ENCODE data around the gene TPST2. TPM values are rescaled to one million over a fixed set of nuclear protein-coding genes. Genes with fewer than 3 reads are reported as not detected.
"Not testable (repeated sequence)": the region's sequence is repeated elsewhere in the genome, so short reads cannot be mapped to it uniquely, and the experiment has no call there.

The TPST2 gene
- total RNA-seq, 1 experiment from 2014 or later, result 61.4 TPM

DNA sequence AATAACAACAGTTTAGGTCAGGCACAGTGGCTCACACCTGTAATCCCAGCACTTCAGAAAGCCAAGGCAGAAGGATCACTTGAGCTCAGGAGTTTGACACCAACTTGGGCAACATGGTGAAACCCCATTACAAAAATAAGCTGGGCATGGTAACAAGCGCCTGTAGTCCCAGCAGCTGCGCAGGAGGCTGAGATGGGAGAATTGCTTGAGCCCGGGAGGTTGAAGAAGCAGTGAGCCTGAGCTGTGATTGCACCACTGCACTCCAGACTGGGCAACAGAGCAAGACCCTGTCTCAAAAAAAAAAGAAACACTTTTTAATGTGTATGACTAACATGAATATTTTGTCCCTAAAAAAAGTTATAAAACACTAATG is 53.2 kb downstream of the TPST2 start:
- Histone ChIP-seq H3K4me1 (ENCODE audit: low read length) (peaks cover 43% of the 10 kb centered on the region), H3K4me3 (ENCODE audit: low read length) (no peak overlapping the region), H3K27ac (ENCODE audit: low read length) (peak overlapping the region; percentile 99), H3K27me3 (ENCODE audit: low read length) (no peaks in the 10 kb centered on the region), H3K79me2 (ENCODE audit: low read length) (peaks cover 14% of the 10 kb centered on the region), H3K9me2 (replicated peaks; ENCODE audit: insufficient read depth, low read length) (no peaks in the 10 kb centered on the region), H2AFZ (ENCODE audit: low read length) (no peak overlapping the region), H3K36me3 (ENCODE audit: insufficient read depth, low read length) (peaks cover 11% of the 10 kb centered on the region), H4K20me1 (ENCODE audit: insufficient read depth, low read depth, low read length) (no peaks in the 10 kb centered on the region), H3K4me2 (ENCODE audit: low read depth, low read length, poor library complexity, severe bottlenecking) (no peak overlapping the region), H3K9me3 (ENCODE audit: low read length) (no peaks in the 10 kb centered on the region), H3K9ac (ENCODE audit: low read length) (0 out of 2 replicates have a peak overlapping the region, but pooled peaks have one; percentile 56)
- DNase-seq, result no peak

DNA sequence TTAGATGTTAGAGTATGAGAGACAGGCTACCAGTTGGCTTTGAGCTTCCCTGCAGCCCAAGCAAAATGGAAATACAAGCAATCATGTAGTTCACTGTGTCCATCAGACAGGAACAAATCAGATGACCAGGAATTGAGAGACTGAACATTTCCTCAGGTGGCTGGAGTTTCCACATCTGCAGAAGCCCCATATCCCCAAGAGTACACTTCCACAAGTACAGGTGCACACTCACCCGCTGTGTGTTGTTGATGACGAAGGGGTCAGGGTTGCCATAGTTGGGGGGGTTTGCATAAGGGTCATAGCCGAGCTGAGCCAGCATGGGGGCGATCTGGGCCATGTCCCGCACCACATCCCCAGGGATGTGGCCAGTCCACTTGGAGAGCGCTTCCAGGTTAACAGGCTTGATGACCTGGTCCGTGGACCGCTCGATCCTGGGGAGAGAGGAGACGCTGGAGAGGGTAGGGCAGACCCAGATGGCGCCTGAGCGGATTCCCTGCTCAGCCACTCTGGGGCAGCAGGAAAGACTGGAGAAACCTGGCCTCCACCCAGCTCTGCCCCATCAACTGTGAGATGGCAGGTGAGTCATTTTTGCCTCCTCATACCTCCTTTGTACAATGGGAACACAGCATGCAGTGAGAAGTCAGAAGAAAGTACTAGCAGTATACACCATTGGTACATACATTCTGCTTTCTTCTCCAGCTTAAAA is 53.7 kb downstream of the TPST2 start:
- H3K79me2 ChIP-seq (ENCODE audit: low read length), result peaks cover 14% of the 10 kb centered on the region
- H3K4me1 ChIP-seq (ENCODE audit: low read length), result peaks cover 43% of the 10 kb centered on the region
- no peak overlapping the region for H2AFZ ChIP-seq (ENCODE audit: low read length)
- peaks cover 12% of the 10 kb centered on the region for H3K36me3 ChIP-seq (ENCODE audit: insufficient read depth, low read length)
- H3K4me2 ChIP-seq (ENCODE audit: low read depth, low read length, poor library complexity, severe bottlenecking), result peak overlapping the region; percentile 82
- no peaks in the 10 kb centered on the region for H4K20me1 ChIP-seq (ENCODE audit: insufficient read depth, low read depth, low read length)
- peak overlapping the region; percentile 99 for H3K27ac ChIP-seq (ENCODE audit: low read length)
- H3K9me2 ChIP-seq (replicated peaks; ENCODE audit: insufficient read depth, low read length), result no peaks in the 10 kb centered on the region
- H3K4me3 ChIP-seq (ENCODE audit: low read length), result peak overlapping the region; percentile 30; the same call in 1 of the 2 replicates
- H3K9me3 ChIP-seq (ENCODE audit: low read length), result no peaks in the 10 kb centered on the region
- no peaks in the 10 kb centered on the region for H3K27me3 ChIP-seq (ENCODE audit: low read length)
- peak overlapping the region; percentile 56 for H3K9ac ChIP-seq (ENCODE audit: low read length)
- DNase-seq, result peak; percentile 72

DNA sequence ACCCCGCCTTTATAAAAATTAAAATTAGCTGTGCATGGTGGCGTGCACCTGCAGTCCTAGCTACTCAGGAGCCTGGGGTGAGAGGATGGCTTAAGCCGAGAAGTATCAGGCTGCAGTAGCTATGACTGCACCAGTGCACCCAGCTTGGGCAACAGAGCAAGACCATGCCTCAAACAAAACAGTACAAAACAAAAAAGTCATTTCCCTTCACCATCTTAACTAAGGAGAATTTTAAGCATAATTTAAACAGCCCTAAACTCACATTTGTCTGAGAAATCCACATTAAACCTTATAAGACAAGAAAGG is 54.4 kb downstream of the TPST2 start:
- Histone ChIP-seq H3K9me3 (ENCODE audit: low read length) (no peaks in the 10 kb centered on the region), H4K20me1 (ENCODE audit: insufficient read depth, low read depth, low read length) (no peaks in the 10 kb centered on the region), H3K27me3 (ENCODE audit: low read length) (no peaks in the 10 kb centered on the region), H3K4me2 (ENCODE audit: low read depth, low read length, poor library complexity, severe bottlenecking) (peak overlapping the region; percentile 82), H3K9me2 (replicated peaks; ENCODE audit: insufficient read depth, low read length) (no peaks in the 10 kb centered on the region), H3K36me3 (ENCODE audit: insufficient read depth, low read length) (peaks cover 14% of the 10 kb centered on the region), H3K9ac (ENCODE audit: low read length) (peak overlapping the region; percentile 56), H2AFZ (ENCODE audit: low read length) (no peak overlapping the region), H3K4me3 (ENCODE audit: low read length) (peak overlapping the region; percentile 30; the same call in 1 of the 2 replicates), H3K79me2 (ENCODE audit: low read length) (peaks cover 14% of the 10 kb centered on the region), H3K4me1 (ENCODE audit: low read length) (peaks cover 43% of the 10 kb centered on the region), H3K27ac (ENCODE audit: low read length) (peak overlapping the region; percentile 99)
- DNase-seq, result peak; percentile 92

DNA sequence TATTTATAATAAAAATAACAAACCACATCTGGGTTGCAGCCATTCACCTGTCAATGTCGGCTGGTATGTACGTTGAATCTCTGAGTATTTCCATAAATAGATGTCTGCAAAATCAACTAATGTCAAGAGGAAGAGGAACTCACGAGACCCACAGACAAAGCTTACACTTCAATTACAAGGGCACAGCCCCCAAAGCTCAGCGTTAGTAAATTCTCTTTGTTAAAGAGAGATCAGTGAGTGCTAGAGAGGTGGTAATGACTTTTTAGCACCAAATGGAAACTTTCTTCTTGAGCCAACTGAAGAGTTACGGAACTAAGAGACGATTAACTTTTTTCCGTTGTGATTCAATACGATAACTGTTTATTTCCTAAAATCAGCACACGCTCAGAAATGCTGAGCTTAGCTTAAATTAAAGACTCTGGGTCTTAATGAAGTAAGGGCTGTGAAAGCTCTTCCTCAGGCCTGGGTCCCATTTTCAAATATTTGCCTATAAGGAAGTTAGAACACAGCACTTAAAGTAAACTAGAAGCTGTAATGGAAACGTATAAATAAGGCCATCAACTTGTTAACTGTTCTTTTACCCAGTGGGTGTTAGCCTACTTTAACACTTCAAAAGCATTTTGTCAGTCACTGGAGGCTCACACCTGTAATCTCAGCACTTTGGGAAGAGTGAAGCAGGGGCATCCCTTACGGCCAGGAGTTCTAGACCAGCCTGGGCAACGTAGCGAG is 54.9 kb downstream of the TPST2 start:
- Histone ChIP-seq H3K4me1 (ENCODE audit: low read length) (peaks cover 43% of the 10 kb centered on the region), H3K27me3 (ENCODE audit: low read length) (no peaks in the 10 kb centered on the region), H3K36me3 (ENCODE audit: insufficient read depth, low read length) (peaks cover 17% of the 10 kb centered on the region), H4K20me1 (ENCODE audit: insufficient read depth, low read depth, low read length) (no peaks in the 10 kb centered on the region), H3K9me2 (replicated peaks; ENCODE audit: insufficient read depth, low read length) (no peaks in the 10 kb centered on the region), H3K9ac (ENCODE audit: low read length) (peak overlapping the region; percentile 67), H3K4me2 (ENCODE audit: low read depth, low read length, poor library complexity, severe bottlenecking) (peak overlapping the region; percentile 82), H3K79me2 (ENCODE audit: low read length) (peaks cover 14% of the 10 kb centered on the region), H2AFZ (ENCODE audit: low read length) (no peak overlapping the region), H3K27ac (ENCODE audit: low read length) (peak overlapping the region; percentile 99), H3K9me3 (ENCODE audit: low read length) (no peaks in the 10 kb centered on the region), H3K4me3 (ENCODE audit: low read length) (peak overlapping the region; percentile 53)
- peak; percentile 86 for DNase-seq

DNA sequence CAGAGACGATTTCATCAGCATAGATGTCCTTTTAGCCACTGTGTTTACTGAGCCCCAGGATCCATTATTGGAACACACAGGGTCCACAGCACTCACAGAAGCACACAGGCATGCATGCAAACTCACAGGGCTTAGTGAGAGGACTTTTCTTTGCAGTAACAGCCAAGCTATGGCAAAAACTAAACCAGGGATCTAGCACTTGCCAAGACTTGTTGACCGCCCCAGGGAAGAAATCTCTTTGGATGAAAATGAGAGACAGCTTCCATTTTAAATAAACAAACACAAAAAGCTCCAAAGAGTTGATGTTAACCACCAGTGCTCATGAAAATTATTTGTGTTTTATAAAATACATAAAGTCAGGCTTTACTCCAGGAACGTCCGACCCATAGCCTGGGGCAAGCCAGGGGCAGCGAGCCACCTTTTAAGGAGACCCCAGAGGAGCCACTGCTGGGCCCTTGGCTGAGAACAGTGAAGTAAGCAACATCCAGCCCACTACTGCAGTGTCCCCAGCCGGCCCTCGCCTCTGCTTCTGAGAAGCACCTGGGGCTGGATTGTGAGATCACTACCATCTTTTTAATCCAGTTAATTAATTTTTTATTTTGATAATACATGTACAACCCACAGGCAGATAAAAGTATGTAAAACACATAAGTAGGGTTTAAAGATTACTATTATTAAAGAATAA is 55.6 kb downstream of the TPST2 start:
- H3K36me3 ChIP-seq (ENCODE audit: insufficient read depth, low read length), result peaks cover 19% of the 10 kb centered on the region
- H3K4me1 ChIP-seq (ENCODE audit: low read length), result peaks cover 43% of the 10 kb centered on the region
- no peaks in the 10 kb centered on the region for H3K9me3 ChIP-seq (ENCODE audit: low read length)
- H3K9me2 ChIP-seq (replicated peaks; ENCODE audit: insufficient read depth, low read length), result no peaks in the 10 kb centered on the region
- H3K4me2 ChIP-seq (ENCODE audit: low read depth, low read length, poor library complexity, severe bottlenecking), result peak overlapping the region; percentile 82
- no peak overlapping the region for H2AFZ ChIP-seq (ENCODE audit: low read length)
- no peak for DNase-seq
- H4K20me1 ChIP-seq (ENCODE audit: insufficient read depth, low read depth, low read length), result no peaks in the 10 kb centered on the region
- peak overlapping the region; percentile 69 for H3K9ac ChIP-seq (ENCODE audit: low read length)
- peak overlapping the region; percentile 58 for H3K4me3 ChIP-seq (ENCODE audit: low read length)
- H3K27me3 ChIP-seq (ENCODE audit: low read length), result no peaks in the 10 kb centered on the region
- peak overlapping the region; percentile 99 for H3K27ac ChIP-seq (ENCODE audit: low read length)
- H3K79me2 ChIP-seq (ENCODE audit: low read length), result peaks cover 14% of the 10 kb centered on the region

DNA sequence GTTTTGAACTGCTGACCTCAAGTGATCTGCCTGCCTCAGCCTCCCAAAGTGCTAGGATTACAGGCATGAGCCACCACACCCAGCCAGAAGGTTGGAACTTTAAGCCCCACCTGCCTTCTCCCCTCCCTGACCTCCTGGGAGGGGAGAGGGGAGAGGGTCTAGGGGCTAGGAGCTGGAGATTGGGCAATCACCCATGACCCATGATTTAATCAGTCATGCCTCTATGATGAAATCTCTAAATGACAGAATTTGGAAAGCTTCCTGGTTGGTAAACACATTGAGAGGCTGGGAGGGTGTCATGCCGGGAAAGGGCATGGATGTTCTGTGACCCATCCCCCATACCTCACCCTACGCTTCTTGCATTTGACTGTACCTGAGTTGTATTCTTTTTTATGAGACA is 60.6 kb downstream of the TPST2 start:
- DNase-seq, result no peak
- Histone ChIP-seq H3K9me2 (replicated peaks; ENCODE audit: insufficient read depth, low read length) (no peaks in the 10 kb centered on the region), H3K4me3 (ENCODE audit: low read length) (no peak overlapping the region), H3K4me1 (ENCODE audit: low read length) (peaks cover 26% of the 10 kb centered on the region), H3K9ac (ENCODE audit: low read length) (no peak overlapping the region), H3K79me2 (ENCODE audit: low read length) (peaks cover 11% of the 10 kb centered on the region), H3K27ac (ENCODE audit: low read length) (no peak overlapping the region), H3K36me3 (ENCODE audit: insufficient read depth, low read length) (peaks cover 30% of the 10 kb centered on the region; the same call in 1 of the 2 replicates), H3K27me3 (ENCODE audit: low read length) (no peaks in the 10 kb centered on the region), H4K20me1 (ENCODE audit: insufficient read depth, low read depth, low read length) (no peaks in the 10 kb centered on the region), H3K4me2 (ENCODE audit: low read depth, low read length, poor library complexity, severe bottlenecking) (no peak overlapping the region), H3K9me3 (ENCODE audit: low read length) (no peaks in the 10 kb centered on the region), H2AFZ (ENCODE audit: low read length) (no peak overlapping the region)

DNA sequence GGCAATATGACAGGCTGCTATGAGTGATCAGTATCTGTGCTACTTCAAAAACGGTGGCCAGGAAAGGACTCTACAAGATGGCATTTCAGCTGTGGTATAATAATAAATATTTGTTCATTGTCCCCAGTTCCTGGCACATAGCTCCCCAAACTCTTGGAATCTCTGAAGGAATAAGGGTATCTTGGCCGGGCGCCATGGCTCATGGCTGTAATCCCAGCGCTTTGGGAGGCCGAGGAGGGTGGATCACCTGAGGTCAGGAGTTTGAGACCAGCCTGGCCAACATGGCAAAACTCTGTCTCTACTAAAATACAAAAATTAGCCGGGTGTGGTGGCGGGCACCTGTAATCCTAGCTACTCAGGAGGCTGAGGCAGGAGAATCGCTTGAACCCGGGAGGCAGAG is 61.4 kb downstream of the TPST2 start:
- H3K36me3 ChIP-seq (ENCODE audit: insufficient read depth, low read length), result peaks cover 36% of the 10 kb centered on the region

More for the DNA sequence above, 61.4 kb downstream of the TPST2 start:
- H3K4me3 ChIP-seq (ENCODE audit: low read length); H3K9ac ChIP-seq (ENCODE audit: low read length); H3K4me2 ChIP-seq (ENCODE audit: low read depth, low read length, poor library complexity, severe bottlenecking); H3K9me3 ChIP-seq (ENCODE audit: low read length); H3K27me3 ChIP-seq (ENCODE audit: low read length); DNase-seq; H3K79me2 ChIP-seq (ENCODE audit: low read length); H2AFZ ChIP-seq (ENCODE audit: low read length); H3K27ac ChIP-seq (ENCODE audit: low read length); H3K9me2 ChIP-seq (replicated peaks; ENCODE audit: insufficient read depth, low read length); H4K20me1 ChIP-seq (ENCODE audit: insufficient read depth, low read depth, low read length): not testable (repeated sequence)
- H3K4me1 ChIP-seq (ENCODE audit: low read length), result peaks cover 18% of the 10 kb centered on the region

All from Karpas-422 (cell line).